Astrocyte (in vitro differentiated cells and primary cell): ENCODE measurements around the gene MRPL14. TPM values are rescaled to one million over a fixed set of nuclear protein-coding genes. Genes with fewer than 3 reads are reported as not detected.

ENCODE experiments used
- DNase-seq: peaks from one replicate; pipeline ENCODE4 v3.0.0-alpha.2; 2010; ENCODE audit warnings: low read depth
- FAIRE-seq: peaks from 2 replicates; lab custom pipeline; 2011; peaks lifted over from hg19 to GRCh38; lab: Jason Lieb, UNC
- H2AFZ ChIP-seq: 2 replicates; pipeline ENCODE4 v1.6.0; 2012; ENCODE audit warnings: low read depth, low read length, inconsistent platforms
- H3K27ac ChIP-seq: 2 replicates; pipeline ENCODE4 v1.5.1; 2011; ENCODE audit warnings: low read depth, low read length, inconsistent platforms
- H3K27me3 ChIP-seq: 2 replicates; pipeline ENCODE4 v1.6.0; 2011; ENCODE audit warnings: low read length, inconsistent platforms; ENCODE audit not compliant: insufficient read depth
- H3K36me3 ChIP-seq: 2 replicates; pipeline ENCODE4 v1.5.1; 2011; ENCODE audit warnings: low read length, inconsistent platforms; ENCODE audit not compliant: insufficient read depth
- H3K4me1 ChIP-seq: 2 replicates; pipeline ENCODE4 v1.5.1; 2011; ENCODE audit warnings: low read length, inconsistent platforms; ENCODE audit not compliant: insufficient read depth
- H3K4me2 ChIP-seq: 2 replicates; pipeline ENCODE4 v1.6.0; 2012; ENCODE audit warnings: low read length, inconsistent platforms
- H3K4me3 ChIP-seq: 2 replicates; pipeline ENCODE4 v1.5.1; 2011; ENCODE audit warnings: low read depth, mild to moderate bottlenecking, low read length, inconsistent platforms; ENCODE audit not compliant: insufficient read depth
- H3K79me2 ChIP-seq: 2 replicates; pipeline ENCODE4 v1.6.0; 2012; ENCODE audit warnings: mild to moderate bottlenecking, low read length, inconsistent platforms; ENCODE audit not compliant: insufficient read depth
- H3K9ac ChIP-seq: 2 replicates; pipeline ENCODE4 v1.6.0; 2012; ENCODE audit warnings: mild to moderate bottlenecking, low read length, inconsistent platforms
- H3K9me3 ChIP-seq: 2 replicates; pipeline ENCODE4 v1.5.1; 2012; ENCODE audit warnings: low read depth, mild to moderate bottlenecking, low read length, inconsistent platforms; ENCODE audit not compliant: insufficient read depth
- H4K20me1 ChIP-seq: 2 replicates; pipeline ENCODE4 v1.6.0; 2012; ENCODE audit warnings: low read length, inconsistent platforms; ENCODE audit not compliant: insufficient read depth
- H3K27ac Mint-ChIP-seq: one replicate; pipeline ENCODE4 v1.8.0; 2021; ENCODE audit warnings: mild to moderate bottlenecking, mixed read lengths; ENCODE audit not compliant: unreplicated experiment
- H3K27me3 Mint-ChIP-seq: one replicate; pipeline ENCODE4 v1.8.0; 2021; ENCODE audit warnings: low read depth, mixed read lengths; ENCODE audit not compliant: unreplicated experiment
- H3K36me3 Mint-ChIP-seq: one replicate; pipeline ENCODE4 v1.8.0; 2021; ENCODE audit warnings: low read depth, mixed read lengths; ENCODE audit not compliant: unreplicated experiment
- H3K4me1 Mint-ChIP-seq: one replicate; pipeline ENCODE4 v1.8.0; 2021; ENCODE audit warnings: low read depth, mixed read lengths; ENCODE audit not compliant: unreplicated experiment
- H3K4me3 Mint-ChIP-seq: one replicate; pipeline ENCODE4 v1.8.0; 2021; ENCODE audit warnings: mild to moderate bottlenecking, moderate library complexity, mixed read lengths; ENCODE audit not compliant: unreplicated experiment
- H3K9me3 Mint-ChIP-seq: one replicate; pipeline ENCODE4 v1.8.0; 2021; ENCODE audit warnings: mild to moderate bottlenecking, mixed read lengths; ENCODE audit not compliant: unreplicated experiment
- EZH2 ChIP-seq: IDR thresholded peaks from 2 replicates; pipeline ENCODE4 v1.6.1; 2012; ENCODE audit warnings: mild to moderate bottlenecking, low read length, inconsistent platforms; ENCODE audit not compliant: insufficient read depth
- total RNA-seq: library from RNA; stranded (reverse); gene quantifications from 2 replicates; pipeline ENCODE4 v1.2.1, GENCODE V29; 2021
- TF ChIP-seq, protein P1 (sequence below): IDR thresholded peaks from 2 replicates; pipeline ENCODE4 v1.5.1; 2011; ENCODE audit warnings: low read depth, mild to moderate bottlenecking, inconsistent platforms, low read length, moderate library complexity; ENCODE audit not compliant: insufficient read depth

The MRPL14 gene
- total RNA-seq, 1 donor from 2014 or later, result 56.1 TPM

- Mint-ChIP-seq H3K9me3 (no peaks in the 10 kb centered on the region), H3K27me3 (peaks cover 29% of the 10 kb centered on the region), H3K27ac (no peak overlapping the region), H3K4me3 (no peak overlapping the region), H3K4me1 (peaks cover 8% of the 10 kb centered on the region), H3K36me3 (no peaks in the 10 kb centered on the region)
- no peaks in the 10 kb centered on the region for H3K4me1 ChIP-seq
- H3K27ac ChIP-seq, result no peak overlapping the region
- no peaks in the 10 kb centered on the region for H4K20me1 ChIP-seq
- no peaks in the 10 kb centered on the region for H3K79me2 ChIP-seq
- no peak overlapping the region for H2AFZ ChIP-seq
- H3K4me3 ChIP-seq, result no peak overlapping the region
- no peaks in the 10 kb centered on the region for H3K9me3 ChIP-seq
- TF ChIP-seq, protein P1, sequence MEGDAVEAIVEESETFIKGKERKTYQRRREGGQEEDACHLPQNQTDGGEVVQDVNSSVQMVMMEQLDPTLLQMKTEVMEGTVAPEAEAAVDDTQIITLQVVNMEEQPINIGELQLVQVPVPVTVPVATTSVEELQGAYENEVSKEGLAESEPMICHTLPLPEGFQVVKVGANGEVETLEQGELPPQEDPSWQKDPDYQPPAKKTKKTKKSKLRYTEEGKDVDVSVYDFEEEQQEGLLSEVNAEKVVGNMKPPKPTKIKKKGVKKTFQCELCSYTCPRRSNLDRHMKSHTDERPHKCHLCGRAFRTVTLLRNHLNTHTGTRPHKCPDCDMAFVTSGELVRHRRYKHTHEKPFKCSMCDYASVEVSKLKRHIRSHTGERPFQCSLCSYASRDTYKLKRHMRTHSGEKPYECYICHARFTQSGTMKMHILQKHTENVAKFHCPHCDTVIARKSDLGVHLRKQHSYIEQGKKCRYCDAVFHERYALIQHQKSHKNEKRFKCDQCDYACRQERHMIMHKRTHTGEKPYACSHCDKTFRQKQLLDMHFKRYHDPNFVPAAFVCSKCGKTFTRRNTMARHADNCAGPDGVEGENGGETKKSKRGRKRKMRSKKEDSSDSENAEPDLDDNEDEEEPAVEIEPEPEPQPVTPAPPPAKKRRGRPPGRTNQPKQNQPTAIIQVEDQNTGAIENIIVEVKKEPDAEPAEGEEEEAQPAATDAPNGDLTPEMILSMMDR, result no peak
- TF ChIP-seq EZH2, result no peak
- H3K36me3 ChIP-seq, result no peaks in the 10 kb centered on the region
- no peak overlapping the region for H3K4me2 ChIP-seq
- peaks cover 16% of the 10 kb centered on the region for H3K27me3 ChIP-seq
- H3K9ac ChIP-seq, result no peak overlapping the region
- no peak for FAIRE-seq
- no peak for DNase-seq
Observed at GRCh38 chr6:44169886-44170570, 42.8 kb upstream of the MRPL14 start.

GRCh38 chr6:44169154-44169553, 41.9 kb upstream of the MRPL14 start:
- no peak overlapping the region for H3K27ac Mint-ChIP-seq
- no peak for FAIRE-seq

More at GRCh38 chr6:44169154-44169553, 41.9 kb upstream of the MRPL14 start:
- Histone ChIP-seq H3K27ac (no peak overlapping the region), H3K27me3 (peaks cover 19% of the 10 kb centered on the region), H3K4me2 (no peak overlapping the region), H3K36me3 (no peaks in the 10 kb centered on the region), H3K79me2 (no peaks in the 10 kb centered on the region), H3K4me3 (no peak overlapping the region), H4K20me1 (no peaks in the 10 kb centered on the region), H3K4me1 (no peaks in the 10 kb centered on the region), H3K9ac (no peak overlapping the region), H3K9me3 (no peaks in the 10 kb centered on the region), H2AFZ (no peak overlapping the region)
- Mint-ChIP-seq H3K4me3 (no peak overlapping the region), H3K4me1 (peaks cover 8% of the 10 kb centered on the region), H3K27me3 (peaks cover 33% of the 10 kb centered on the region), H3K9me3 (no peaks in the 10 kb centered on the region), H3K36me3 (no peaks in the 10 kb centered on the region)
- TF ChIP-seq, protein P1, result no peak
- TF ChIP-seq EZH2, result no peak
- DNase-seq, result no peak
